Right lobe of liver (tissue), 6 donors: Measurements from ENCODE around the gene MAP1LC3B. TPM values are rescaled to one million over a fixed set of nuclear protein-coding genes. Genes with fewer than 3 reads are reported as not detected.

Experiments used
- ATAC-seq, 4 donors: fragments of 200-7000 bp; cut with Tn5 transposase; one replicate each; pipeline ENCODE4 v1.9.1; 2020; ENCODE audit warnings: mild to moderate bottlenecking in 4 of 4, moderate library complexity in 4 of 4
- DNase-seq, 3 donors: peaks; one replicate each; pipeline ENCODE4 v3.0.0-alpha.2; 2020
- H3K27ac ChIP-seq, 3 donors: fragments of 200-600 bp; one replicate each; pipeline ENCODE4 v1.8.0; 2022
- H3K27me3 ChIP-seq, 2 donors: fragments of 200-600 bp; one replicate each; pipeline ENCODE4 v1.8.0; 2022
- H3K36me3 ChIP-seq, 4 donors: fragments of 200-600 bp; sonication (generic) in 1 of 4; one replicate each; pipeline versions ENCODE4 v1.5.1 to v1.8.0; 2017 to 2022; ENCODE audit warnings: control low read depth in 1 of 4
- H3K4me1 ChIP-seq, 4 donors: fragments of 200-600 bp; sonication (generic) in 1 of 4; one replicate each; pipeline versions ENCODE4 v1.5.1 to v1.8.0; 2017 to 2022; ENCODE audit warnings: control low read depth in 1 of 4
- H3K4me3 ChIP-seq, 3 donors: fragments of 200-600 bp; one replicate each; pipeline ENCODE4 v1.8.0; 2022
- H3K9me3 ChIP-seq, 4 donors: fragments of 200-600 bp; sonication (generic) in 1 of 4; one replicate each; pipeline versions ENCODE4 v1.5.1 to v1.8.0; 2017 to 2022; ENCODE audit warnings: control low read depth in 1 of 4
- POLR2A ChIP-seq: fragments of 450-650 bp; IDR thresholded peaks from one replicate; pipeline ENCODE4 v1.6.1; 2017; ENCODE audit warnings: antibody characterized with exemption, mild to moderate bottlenecking
- WGBS: methylation state at CpG from one replicate; pipeline ENCODE4 v1.1.6; 2018; ENCODE audit warnings: low coverage, low lambda C conversion rate; ENCODE audit not compliant: insufficient coverage; ENCODE audit errors: missing lambda C conversion rate; 5-methylcytosine and 5-hydroxymethylcytosine counted together
- intact Hi-C, 2 donors: fragments of 100-400 bp; cut with DNase I; formaldehyde crosslinking; loops; one replicate each; pipeline versions ENCODE4 v1.11.2 to v1.14.1; 2022
- total RNA-seq, 6 experiments: library from RNA; depleted of rRNA in 2 of 6; stranded (reverse); fragments of >200 nt in 2 of 6; fragmentation: NEBNext Ultra II Directional in 3 of 6; extraction: Animal tissue kit (Norgen Biotek cat#: 25700) in 3 of 6; gene quantifications; one replicate each; pipeline versions ENCODE4 v1.1.0 to v1.2.4, GENCODE V29; 2016 to 2023
- TF ChIP-seq, protein P1 (sequence below), 4 donors: fragments of 200-600 bp in 3 of 4; fragments of 450-650 bp in 1 of 4; IDR thresholded peaks; one replicate each; pipeline versions ENCODE4 v1.5.1 to v1.8.0; 2016 to 2022; ENCODE audit warnings: antibody characterized with exemption in 4 of 4, mild to moderate bottlenecking in 2 of 4
- donor health status: DM: no; HTN: yes; CAD: no.
- donor health status: DM: no; HTN: no; CAD: no.
- donor health status: DM: no; HTN: no; CAD: no.
- donor health status: DM: no; HTN: yes; CAD: no.
- donor health status: DM: no; HTN: yes; CAD: no.

The MAP1LC3B gene
- total RNA-seq, 6 experiments from 2014 or later: 16.5 to 48.8 (median 25.6) TPM

DNA sequence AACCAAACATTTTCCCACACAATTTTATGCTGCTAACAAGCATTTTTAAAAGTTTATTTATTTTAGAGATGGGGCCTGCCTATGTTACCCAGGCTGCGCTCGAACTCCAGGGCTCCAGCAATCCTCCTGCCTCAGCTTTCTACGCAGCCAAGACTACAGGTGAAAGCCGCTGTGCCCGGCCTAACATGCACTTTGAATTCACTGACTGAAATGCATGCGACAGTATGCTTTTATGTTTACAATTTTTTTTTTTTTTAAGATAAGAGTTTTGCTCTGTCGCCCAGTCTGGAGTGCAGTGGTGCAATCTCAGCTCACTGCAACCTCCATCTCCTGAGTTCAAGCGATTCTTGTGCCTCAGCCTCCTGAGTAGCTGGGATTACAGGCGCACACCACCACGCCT is 47.8 kb downstream of the MAP1LC3B start:
- ATAC-seq (peak; percentile 37 to 73 (median 60)), DNase-seq (no peak)
- H3K9me3 ChIP-seq: no peaks in the 10 kb centered on the region
- H3K27me3 ChIP-seq: no peaks in the 10 kb centered on the region
- WGBS: 64% methylated on average over 10 of the region's 10 CpGs
- peaks cover 0 to 14% (median 0%) of the 10 kb centered on the region in 4 donors for H3K4me1 ChIP-seq
- H3K27ac ChIP-seq: no peak overlapping the region
- H3K4me3 ChIP-seq: no peak overlapping the region
- H3K36me3 ChIP-seq: peaks cover 0 to 6% (median 0%) of the 10 kb centered on the region in 4 donors
- TF ChIP-seq, protein P1, sequence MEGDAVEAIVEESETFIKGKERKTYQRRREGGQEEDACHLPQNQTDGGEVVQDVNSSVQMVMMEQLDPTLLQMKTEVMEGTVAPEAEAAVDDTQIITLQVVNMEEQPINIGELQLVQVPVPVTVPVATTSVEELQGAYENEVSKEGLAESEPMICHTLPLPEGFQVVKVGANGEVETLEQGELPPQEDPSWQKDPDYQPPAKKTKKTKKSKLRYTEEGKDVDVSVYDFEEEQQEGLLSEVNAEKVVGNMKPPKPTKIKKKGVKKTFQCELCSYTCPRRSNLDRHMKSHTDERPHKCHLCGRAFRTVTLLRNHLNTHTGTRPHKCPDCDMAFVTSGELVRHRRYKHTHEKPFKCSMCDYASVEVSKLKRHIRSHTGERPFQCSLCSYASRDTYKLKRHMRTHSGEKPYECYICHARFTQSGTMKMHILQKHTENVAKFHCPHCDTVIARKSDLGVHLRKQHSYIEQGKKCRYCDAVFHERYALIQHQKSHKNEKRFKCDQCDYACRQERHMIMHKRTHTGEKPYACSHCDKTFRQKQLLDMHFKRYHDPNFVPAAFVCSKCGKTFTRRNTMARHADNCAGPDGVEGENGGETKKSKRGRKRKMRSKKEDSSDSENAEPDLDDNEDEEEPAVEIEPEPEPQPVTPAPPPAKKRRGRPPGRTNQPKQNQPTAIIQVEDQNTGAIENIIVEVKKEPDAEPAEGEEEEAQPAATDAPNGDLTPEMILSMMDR (IDR thresholded peaks at IDR 0.05): no peak
- TF ChIP-seq POLR2A: no peak
- intact Hi-C loops: no loop called here

DNA sequence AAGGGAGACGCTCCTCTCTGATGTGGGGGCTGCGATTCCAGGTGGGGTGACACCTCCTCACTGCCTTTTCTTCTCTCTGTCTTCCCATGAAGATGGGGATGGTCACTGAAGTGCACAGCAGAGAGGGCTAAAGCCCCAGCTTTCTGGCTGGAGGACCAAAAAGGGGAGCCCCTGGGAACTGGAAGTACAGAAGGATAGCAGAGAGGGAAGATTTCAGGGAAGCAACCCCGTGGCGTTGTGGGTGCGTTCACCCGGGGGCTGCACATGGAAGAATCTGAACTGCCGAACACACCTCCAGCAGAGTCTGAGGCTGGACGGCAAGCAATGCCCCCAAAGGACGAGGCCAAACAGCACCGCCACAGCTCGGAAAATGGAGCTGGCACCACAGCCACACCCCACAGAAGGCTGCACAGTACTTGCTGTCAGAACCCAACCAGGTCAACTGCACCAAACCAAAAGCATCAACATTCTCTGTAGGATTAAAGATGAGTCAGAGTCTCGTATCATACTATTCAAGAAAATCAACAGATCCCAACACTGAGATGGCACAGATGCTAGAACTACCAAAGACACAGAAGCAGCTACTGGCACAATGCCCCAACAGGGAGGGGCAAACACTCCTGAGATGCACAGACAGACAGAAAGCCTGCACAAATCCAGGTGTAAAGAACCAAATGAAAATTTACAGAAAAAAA is 49.9 kb downstream of the MAP1LC3B start:
- H3K27me3 ChIP-seq: no peaks in the 10 kb centered on the region
- intact Hi-C loops: no loop called here
- H3K27ac ChIP-seq: no peak overlapping the region
- DNase-seq (no peak), ATAC-seq (no peak)
- H3K4me3 ChIP-seq: no peak overlapping the region
- peaks cover 0 to 24% (median 7%) of the 10 kb centered on the region in 4 donors for H3K36me3 ChIP-seq
- no peak for TF ChIP-seq POLR2A
- TF ChIP-seq, protein P1 (IDR thresholded peaks at IDR 0.05): no peak
- 94% methylated on average over 7 of the region's 12 CpGs for WGBS
- no peaks in the 10 kb centered on the region for H3K9me3 ChIP-seq
- H3K4me1 ChIP-seq: peaks cover 0 to 8% (median 0%) of the 10 kb centered on the region in 4 donors

DNA sequence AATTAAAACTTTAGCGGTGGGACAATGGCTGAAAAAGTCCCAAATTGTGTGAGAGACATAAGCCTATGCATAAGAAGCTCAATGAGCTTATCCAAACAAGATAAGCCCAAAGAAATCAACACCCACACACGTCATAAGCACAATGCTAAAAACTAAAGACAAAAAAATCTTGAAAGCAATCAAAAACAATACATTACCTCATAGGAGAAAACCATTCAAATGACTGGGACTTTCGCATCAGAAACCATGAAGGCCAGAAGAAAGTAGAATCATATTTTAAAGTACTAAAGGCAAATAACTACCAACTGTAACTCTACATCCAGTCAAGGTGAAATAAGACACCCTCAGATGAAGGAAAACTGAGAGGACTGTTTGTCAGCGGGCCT is 50.4 kb downstream of the MAP1LC3B start:
- intact Hi-C loops: no loop called here
- Histone ChIP-seq H3K4me3 (no peak overlapping the region), H3K9me3 (no peaks in the 10 kb centered on the region), H3K27me3 (no peaks in the 10 kb centered on the region), H3K36me3 (peaks cover 0 to 29% (median 9%) of the 10 kb centered on the region in 4 donors), H3K4me1 (peaks cover 0 to 8% (median 0%) of the 10 kb centered on the region in 4 donors), H3K27ac (no peak overlapping the region)
- 84% methylated on average over 4 of the region's 4 CpGs for WGBS
- ATAC-seq (no peak), DNase-seq (no peak)
- TF ChIP-seq, protein P1 (IDR thresholded peaks at IDR 0.05): no peak
- TF ChIP-seq POLR2A: no peak

DNA sequence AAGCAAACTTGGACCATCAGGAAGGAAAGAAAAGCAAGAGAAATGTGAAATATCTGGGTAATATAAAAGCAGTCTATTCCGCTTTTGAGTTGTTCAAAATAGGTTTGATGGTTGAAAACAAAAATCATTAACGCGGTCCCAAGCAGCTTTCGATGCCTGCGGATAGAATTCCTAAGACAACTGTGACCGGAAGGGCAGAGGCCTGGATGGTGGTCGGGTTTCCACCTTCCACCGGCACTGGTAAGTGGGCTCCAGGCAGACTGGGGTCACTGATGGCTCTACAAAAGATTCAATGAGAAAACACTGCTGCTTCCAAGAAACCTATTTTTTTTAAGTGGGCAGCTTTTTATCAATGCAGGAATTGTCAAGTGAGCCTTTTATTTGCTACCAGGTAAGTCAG is 50.9 kb downstream of the MAP1LC3B start:
- peaks cover 0 to 8% (median 0%) of the 10 kb centered on the region in 4 donors for H3K4me1 ChIP-seq
- peaks cover 0 to 34% (median 10%) of the 10 kb centered on the region in 4 donors for H3K36me3 ChIP-seq
- 97% methylated on average over 8 of the region's 8 CpGs for WGBS
- H3K4me3 ChIP-seq: no peak overlapping the region
- DNase-seq (no peak), ATAC-seq (no peak)
- no peak for TF ChIP-seq POLR2A
- TF ChIP-seq, protein P1 (IDR thresholded peaks at IDR 0.05): no peak
- no peaks in the 10 kb centered on the region for H3K27me3 ChIP-seq
- H3K27ac ChIP-seq: no peak overlapping the region
- intact Hi-C loops: no loop called here
- H3K9me3 ChIP-seq: no peaks in the 10 kb centered on the region
